T-helper 2 cell treated with Interferon-gamma antibody and Interleukin-4, amounts not matched to agents 100 ng/mL and 5 ng/mL, for 36 hours (primary cell): ENCODE data around the gene TNNT1. TPM values are rescaled to one million over a fixed set of nuclear protein-coding genes. Genes with fewer than 3 reads are reported as not detected.

Experiments
- intact Hi-C: fragments of 100-400 bp; cut with micrococcal nuclease; formaldehyde crosslinking; loops from one replicate; pipeline ENCODE4 v1.15.1; 2023
- total RNA-seq: library from RNA; stranded (reverse); gene quantifications from 2 replicates; pipeline ENCODE4 v1.2.3, GENCODE V29; 2022

The TNNT1 gene
- total RNA-seq, 1 donor from 2014 or later, result 0.48 TPM

DNA sequence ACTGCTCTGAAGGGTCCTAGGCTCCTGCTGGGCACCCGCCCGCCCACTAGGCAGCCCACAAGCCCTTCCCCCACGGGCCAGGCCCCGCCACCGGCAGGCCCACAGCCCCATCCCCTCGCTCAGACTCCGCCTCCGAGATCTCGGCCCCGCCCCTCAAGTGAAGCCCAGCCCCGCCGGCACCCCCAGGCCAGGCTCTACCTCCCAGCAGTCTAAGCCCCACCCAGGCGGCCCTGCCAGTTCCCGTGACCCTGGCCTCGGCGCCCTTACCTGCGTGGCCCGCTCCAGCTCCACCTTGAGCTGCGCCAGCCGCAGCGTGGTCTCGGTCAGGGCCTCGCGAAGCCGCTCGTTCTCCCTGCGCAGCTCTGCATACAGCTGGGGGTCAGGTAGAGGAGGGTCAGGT is 57.1 kb downstream of the TNNT1 start:
- intact Hi-C loops, result no loop called here

DNA sequence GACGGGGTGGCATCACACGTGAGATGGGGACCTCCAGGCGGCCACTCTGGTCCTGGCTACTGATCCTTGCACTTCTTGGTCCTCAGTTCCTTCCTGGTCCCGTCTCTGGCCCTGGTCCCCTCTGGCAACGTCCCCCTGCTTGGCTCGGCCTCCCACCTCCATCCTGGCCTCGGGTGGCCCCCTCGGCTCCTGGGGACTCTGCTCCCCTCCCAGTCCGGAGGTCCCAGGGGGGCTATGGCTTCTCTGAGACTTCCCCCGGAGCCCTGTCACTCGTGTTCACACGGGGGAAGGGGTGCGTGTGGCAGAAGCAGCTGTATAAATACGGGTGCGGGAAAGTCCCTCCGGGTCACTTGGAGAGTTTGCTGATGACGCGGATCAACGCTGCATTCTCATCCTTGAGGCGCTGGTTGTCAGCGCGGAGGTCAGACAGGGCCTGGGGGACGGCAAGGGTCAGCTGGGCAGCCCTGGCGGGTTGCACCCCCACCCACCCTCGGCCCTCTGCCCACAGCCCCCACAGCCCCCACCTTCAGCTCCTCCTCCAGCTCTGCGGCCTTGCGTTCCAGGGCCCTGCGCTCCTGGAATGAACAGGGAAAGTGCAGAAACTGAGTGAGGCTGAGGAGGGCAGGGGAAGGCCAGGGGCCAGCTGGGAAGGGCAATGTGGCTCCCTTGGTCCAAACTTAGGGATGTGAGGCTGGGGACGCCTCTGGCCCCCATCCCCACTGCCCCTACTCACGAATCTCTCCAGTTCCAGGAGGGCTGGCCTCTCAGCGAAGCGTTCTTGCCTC is 57.7 kb downstream of the TNNT1 start:
- intact Hi-C loops, result no loop called here

DNA sequence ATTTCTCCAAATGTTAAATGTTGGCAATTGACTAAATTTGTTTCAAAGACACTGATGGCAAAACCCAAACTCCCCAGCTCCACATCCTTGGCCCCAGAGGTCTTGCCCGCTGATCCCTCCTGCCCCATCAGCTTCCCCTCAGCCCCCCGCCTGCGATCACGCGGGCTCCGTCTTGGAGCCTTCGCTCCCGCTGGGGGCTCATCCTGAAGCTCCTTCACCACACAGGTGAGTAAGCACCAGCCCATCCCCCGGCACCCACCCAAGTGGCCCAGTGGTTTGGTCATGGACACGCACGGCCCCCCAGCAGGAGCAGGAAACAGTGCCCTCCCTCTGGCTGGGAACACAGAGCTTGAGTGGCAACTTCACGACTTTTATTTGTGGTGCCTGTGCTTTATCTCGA is 58.4 kb downstream of the TNNT1 start:
- intact Hi-C loops, result no loop called here

DNA sequence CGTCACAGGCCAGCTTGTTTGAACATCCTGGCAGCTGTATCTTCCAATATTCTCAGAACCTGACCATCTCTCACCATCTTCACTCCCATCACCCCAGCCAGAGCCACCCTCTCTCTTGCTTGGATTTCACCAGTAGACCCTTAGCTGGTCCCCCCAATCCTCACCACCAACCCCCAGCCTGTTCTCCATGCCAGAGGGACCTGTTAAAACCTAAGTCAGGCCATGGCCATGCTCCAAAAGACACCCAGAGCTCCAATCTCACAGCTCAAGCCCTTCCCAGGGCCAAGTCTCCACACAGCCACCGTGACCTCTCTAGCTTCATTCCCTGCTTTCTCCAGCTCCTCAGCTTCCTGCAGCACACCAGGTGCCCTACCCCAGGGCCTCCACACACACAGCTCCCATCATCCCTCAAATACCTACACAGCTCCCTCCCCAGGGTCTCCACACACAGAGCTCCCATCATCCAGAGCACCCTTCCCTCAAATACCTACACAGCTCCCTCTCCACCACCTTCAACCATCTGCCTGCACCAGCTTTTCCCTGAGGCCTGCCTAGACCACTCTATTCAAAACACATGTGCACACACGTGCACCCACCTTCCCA is 59.6 kb downstream of the TNNT1 start:
- intact Hi-C loops, result loop anchor here (10.0 kb wide), 1 partner anchor 75 kb away; the partner anchor contains the start of gene DNAAF3

DNA sequence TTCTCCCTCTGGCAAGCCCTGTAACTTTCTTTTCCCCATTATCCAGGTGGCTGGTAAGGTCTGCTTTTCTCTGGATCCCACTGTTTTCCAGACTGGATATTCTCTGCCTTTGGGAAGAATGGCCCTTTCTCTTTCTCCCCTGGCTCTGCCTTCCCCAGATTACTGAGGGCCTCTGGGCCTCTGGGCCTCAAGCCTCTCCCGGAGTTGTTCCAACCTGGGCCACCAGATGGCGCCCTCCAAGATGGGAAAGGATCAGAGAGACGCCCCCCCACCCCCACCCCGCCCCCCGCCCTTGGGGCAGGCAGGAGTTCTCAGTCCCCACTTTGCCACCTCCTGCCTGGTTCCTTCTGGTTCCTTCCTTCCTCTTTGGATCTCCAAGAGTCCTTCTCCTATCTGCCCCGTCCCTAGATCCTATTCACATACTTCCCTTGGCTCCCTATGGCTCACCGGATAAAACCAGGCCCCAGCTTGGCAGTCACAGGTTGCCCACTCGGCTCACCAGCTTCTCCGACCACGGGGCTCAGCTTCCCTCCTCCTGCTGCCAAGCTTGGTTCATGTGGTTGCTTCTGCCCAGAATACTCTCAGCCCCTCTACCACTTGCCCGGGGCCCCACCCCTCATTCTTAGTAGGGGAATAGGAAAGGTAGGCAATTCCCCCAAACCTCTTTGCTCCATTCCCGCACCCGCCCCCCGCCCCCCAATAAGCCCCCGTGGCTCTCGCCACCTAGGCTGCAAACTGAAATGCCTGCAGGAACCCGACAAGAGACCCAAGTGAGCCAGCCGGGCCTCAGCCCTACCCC is 60.3 kb downstream of the TNNT1 start:
- intact Hi-C loops, result loop anchor here (10.0 kb wide), 1 partner anchor 76 kb away; the partner anchor contains the start of gene DNAAF3

DNA sequence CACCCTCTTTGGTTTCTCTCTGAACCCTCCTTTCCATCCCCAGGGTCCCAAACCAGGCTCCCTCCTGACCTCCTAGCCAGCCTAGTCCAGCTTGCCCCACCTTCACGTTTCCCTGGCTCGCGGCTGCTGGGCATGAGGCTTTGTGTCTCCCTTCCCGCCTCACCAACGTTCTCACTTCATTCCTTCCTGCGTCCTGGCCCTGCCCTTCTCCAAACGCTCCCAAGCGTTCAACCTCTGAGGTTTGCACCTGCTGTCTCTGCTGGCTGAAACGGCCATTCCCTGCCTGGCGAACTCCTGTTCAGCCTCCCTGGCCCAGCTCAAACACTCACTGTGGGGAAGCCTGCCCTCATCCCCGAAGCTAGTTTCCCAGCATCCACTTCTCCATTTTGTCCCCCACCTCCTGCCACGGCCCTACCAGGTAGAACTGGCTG is 61.0 kb downstream of the TNNT1 start:
- intact Hi-C loops, result loop anchor here (10.0 kb wide), 1 partner anchor 77 kb away; the partner anchor contains the start of gene DNAAF3

DNA sequence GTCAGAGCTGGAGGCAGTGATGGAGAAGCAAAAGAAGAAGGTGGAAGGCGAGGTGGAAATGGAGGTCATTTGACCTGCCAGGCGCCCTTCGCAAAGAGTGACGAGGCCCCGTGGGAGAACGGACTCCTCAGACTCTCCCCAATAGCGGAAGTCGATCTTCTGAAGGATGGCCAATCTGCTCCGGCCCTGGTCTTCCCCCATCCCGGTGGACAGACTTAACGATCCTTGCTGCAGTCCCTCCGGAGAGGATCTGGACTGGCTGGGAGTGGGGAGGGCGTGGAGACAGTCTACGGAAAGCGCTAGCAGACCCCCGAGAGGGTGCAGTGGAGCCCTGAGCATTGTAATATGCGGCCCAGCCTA is 61.5 kb downstream of the TNNT1 start:
- intact Hi-C loops, result loop anchor here (10.0 kb wide), 1 partner anchor 77 kb away; the partner anchor contains the start of gene DNAAF3

DNA sequence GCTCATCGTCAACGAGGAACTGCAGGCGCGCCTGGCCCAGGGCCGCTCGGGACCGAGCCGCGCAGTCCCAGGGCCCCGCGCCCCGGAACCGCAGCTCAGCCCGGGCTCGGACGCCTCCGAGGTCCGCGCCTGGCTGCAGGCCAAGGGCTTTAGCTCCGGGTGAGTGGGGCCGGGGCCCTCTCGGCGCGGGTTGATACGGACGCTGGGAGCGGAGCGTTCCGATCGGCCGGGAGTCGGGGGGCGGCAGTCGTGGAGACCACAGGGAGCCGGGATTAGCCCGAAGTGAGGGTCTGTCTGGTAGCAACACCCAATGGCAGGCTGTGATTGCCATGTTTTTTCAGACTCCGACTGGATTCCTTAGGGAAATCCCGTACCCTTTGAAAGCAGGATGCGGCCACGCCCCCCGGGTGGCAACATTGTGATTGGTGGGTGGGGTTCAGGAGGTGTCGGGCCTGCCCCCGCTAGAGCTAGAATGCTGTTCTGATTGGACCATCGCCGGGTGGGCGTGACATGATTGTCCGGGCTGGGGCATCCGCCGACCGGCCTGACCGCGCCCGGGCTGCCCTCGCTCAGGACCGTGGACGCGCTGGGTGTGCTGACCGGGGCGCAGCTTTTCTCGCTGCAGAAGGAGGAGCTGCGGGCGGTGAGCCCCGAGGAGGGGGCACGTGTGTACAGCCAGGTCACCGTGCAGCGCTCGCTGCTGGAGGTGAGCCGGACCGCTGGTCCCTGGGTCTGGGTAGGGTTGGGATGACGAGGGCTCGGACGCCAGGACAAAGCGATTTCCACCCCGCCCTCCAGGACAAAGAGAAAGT is 62.1 kb downstream of the TNNT1 start:
- intact Hi-C loops, result loop anchor here (10.0 kb wide), 1 partner anchor 78 kb away; the partner anchor contains the start of gene DNAAF3

DNA sequence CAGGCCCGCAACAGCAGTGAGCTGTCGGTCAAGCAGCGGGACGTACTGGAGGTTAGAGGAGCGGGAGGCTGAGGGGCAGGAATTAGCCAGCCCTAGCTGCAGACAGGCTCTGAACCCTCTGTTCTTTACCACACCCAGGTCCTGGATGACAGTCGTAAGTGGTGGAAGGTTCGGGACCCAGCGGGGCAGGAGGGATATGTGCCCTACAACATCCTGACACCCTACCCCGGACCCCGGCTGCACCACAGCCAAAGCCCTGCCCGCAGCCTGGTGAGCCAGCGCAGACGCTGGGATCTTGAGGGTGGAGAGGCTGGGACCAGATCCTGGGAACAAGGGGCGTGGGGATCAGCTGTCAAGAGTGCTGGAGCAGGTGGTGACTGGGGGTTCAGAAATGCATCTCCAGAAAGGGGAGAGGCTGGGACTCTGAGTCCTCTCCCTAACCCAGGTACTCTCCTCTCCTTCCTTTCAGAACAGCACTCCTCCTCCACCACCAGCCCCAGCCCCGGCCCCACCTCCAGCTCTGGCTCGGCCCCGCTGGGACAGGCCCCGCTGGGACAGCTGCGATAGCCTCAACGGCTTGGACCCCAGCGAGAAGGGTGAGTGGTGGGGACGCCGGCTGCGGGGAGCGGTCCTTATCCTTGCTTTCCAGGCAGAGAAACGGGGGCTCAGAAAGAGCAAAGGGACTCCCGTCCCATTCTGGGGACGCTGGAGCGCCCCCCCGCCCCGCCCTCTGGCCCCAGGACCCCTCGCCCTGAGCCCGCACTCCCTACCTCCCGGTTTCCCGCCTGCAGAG is 62.9 kb downstream of the TNNT1 start:
- intact Hi-C loops, result loop anchor here (10.0 kb wide), 1 partner anchor 79 kb away; the partner anchor contains the start of gene DNAAF3

DNA sequence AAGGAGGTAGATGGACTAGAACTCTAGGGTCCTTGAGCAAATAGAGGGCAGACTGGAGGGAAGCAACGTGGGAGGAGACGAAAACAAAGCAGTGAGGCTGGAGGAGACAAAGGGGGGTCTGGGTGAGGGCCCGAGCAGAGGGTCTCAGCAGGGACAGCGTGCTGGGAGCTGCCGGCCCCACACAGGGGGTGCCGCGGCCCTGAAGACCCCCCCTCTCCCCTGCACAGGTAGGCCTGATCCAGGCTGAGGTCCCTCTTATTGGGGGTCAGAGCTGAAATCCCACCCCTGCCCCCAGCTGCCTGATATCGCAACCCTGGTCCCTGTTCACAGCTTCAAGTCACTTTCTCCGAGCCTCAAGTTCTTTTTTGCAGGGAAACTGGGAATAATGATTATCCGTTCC is 64.6 kb downstream of the TNNT1 start:
- intact Hi-C loops, result loop anchor here (10.0 kb wide), 1 partner anchor 80 kb away; the partner anchor contains the start of gene DNAAF3

DNA sequence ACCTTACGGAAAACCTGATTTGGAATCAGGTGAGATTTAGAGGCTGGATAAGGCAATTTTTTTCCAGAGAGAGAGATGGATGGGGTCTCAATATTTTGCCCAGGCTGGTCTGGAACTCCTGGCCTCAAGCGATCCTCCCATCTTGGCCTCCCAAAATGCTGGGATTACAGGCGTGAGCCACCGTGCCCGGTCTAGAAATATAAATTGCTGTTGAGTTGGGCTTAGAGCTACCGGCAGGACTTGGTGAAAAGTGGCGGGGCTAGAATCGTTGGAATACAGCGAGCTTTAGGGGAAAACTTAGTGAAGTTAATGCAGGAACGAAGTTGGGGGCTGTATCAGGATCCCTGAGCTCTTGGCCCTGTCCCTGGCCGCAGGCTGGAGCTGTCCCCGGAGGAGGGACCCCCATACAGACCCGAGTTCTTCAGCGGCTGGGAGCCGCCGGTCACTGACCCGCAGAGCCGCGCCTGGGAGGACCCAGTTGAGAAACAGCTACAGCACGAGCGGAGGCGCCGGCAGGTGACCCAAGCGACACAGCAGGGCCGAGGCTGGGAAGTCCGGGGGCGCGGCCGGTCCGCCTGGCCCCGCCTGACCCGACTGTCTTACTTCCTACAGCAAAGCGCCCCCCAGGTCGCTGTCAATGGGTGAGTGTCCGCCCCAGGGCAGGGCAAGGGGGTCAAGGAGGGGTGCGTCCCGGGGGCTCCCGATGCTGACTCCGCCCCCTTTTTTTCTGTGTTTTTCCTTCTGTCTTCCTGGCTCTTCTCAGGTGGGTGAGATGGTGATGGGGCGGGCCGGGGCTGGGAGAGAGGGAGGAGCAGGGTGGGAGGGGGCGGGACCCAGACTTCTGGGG is 65.8 kb downstream of the TNNT1 start:
- intact Hi-C loops, result loop anchor here (10.0 kb wide), 1 partner anchor 82 kb away; the partner anchor contains the start of gene DNAAF3

Other genes with a start within 250 kb of the TNNT1 start
- not detected in 2 replicates for gene NCR1, start 243.1 kb downstream of the TNNT1 start, total RNA-seq
- gene NLRP7, start 201.7 kb downstream of the TNNT1 start, total RNA-seq, result not detected in 2 replicates
- gene NLRP2, start 182.8 kb downstream of the TNNT1 start, total RNA-seq, result 13.5 and 17.9 TPM in 2 replicates
- gene GP6, start 110.9 kb downstream of the TNNT1 start, total RNA-seq, result 0.36 and 0.43 TPM in 2 replicates
- 16.5 and 18.4 TPM in 2 replicates for gene RDH13, start 86.1 kb downstream of the TNNT1 start, total RNA-seq
- gene EPS8L1, start 73.3 kb downstream of the TNNT1 start, total RNA-seq, result 4.0 and 4.8 TPM in 2 replicates
- 132 and 136 TPM in 2 replicates for gene PPP1R12C, start 31.6 kb downstream of the TNNT1 start, total RNA-seq
- not detected in 2 replicates for gene TNNI3, start 8.5 kb upstream of the TNNT1 start, total RNA-seq
- gene DNAAF3, start 17.4 kb upstream of the TNNT1 start, total RNA-seq, result 0.18 TPM in 1 of 2 replicates, not detected in the other
- not detected in 2 replicates for gene SYT5, start 31.1 kb upstream of the TNNT1 start, total RNA-seq
- gene PTPRH, start 60.3 kb upstream of the TNNT1 start, total RNA-seq, result not detected in 2 replicates
- gene TMEM86B, start 79.6 kb upstream of the TNNT1 start, total RNA-seq, result 9.4 and 9.6 TPM in 2 replicates
- gene PPP6R1, start 109.8 kb upstream of the TNNT1 start, total RNA-seq, result 218 and 224 TPM in 2 replicates
- gene HSPBP1, start 130.9 kb upstream of the TNNT1 start, total RNA-seq, result 35.6 and 35.7 TPM in 2 replicates
- gene BRSK1, start 134.8 kb upstream of the TNNT1 start, total RNA-seq, result 4.9 and 5.3 TPM in 2 replicates
- 0.39 and 0.89 TPM in 2 replicates for gene TMEM150B, start 176.1 kb upstream of the TNNT1 start, total RNA-seq
- gene KMT5C, start 190.7 kb upstream of the TNNT1 start, total RNA-seq, result 17.5 and 18.9 TPM in 2 replicates
- gene COX6B2, start 205.5 kb upstream of the TNNT1 start, total RNA-seq, result 0.45 and 0.64 TPM in 2 replicates
- not detected in 2 replicates for gene GARIN5B, start 214.1 kb upstream of the TNNT1 start, total RNA-seq
- 0.55 and 0.61 TPM in 2 replicates for gene IL11, start 221.3 kb upstream of the TNNT1 start, total RNA-seq
- gene TMEM190, start 227.6 kb upstream of the TNNT1 start, total RNA-seq, result not detected in 2 replicates
- gene TMEM238, start 235.1 kb upstream of the TNNT1 start, total RNA-seq, result 10.3 and 11.7 TPM in 2 replicates
- 2,481 and 2,547 TPM in 2 replicates for gene RPL28, start 236.7 kb upstream of the TNNT1 start, total RNA-seq